CD14-positive monocyte (primary cell): ENCODE results near the gene JKAMP. TPM values are rescaled to one million over a fixed set of nuclear protein-coding genes. Genes with fewer than 3 reads are reported as not detected.

Source experiments
- DNase-seq, 3 donors: peaks; one replicate each; pipeline ENCODE4 v3.0.0-alpha.2; 2011 to 2022
- H2AFZ ChIP-seq: 2 replicates; pipeline ENCODE4 v1.6.0; 2012; ENCODE audit warnings: mild to moderate bottlenecking, low read depth, low read length, inconsistent platforms; ENCODE audit not compliant: insufficient read depth, poor library complexity, severe bottlenecking
- H3K27ac ChIP-seq, 2 donors: 1 replicate in 1 of 2; 2 replicates in 1 of 2; pipeline ENCODE4 v1.5.1; 2012 to 2013; ENCODE audit warnings: low read length in 2 of 2, control low read depth in 1 of 2, inconsistent platforms in 1 of 2, low read depth in 1 of 2, mild to moderate bottlenecking in 1 of 2
- H3K27me3 ChIP-seq, 2 donors: one replicate each; pipeline versions ENCODE4 v1.6.0 to v1.6.1; 2011 to 2013; ENCODE audit warnings: low read length in 2 of 2; ENCODE audit not compliant: control insufficient read depth in 2 of 2, insufficient read depth in 2 of 2
- H3K36me3 ChIP-seq, 2 donors: replicated peaks in 1 of 2; 1 replicate in 1 of 2; 2 replicates in 1 of 2; pipeline versions ENCODE4 v1.5.1 to v1.6.1; 2012 to 2013; ENCODE audit warnings: low read length in 2 of 2, control low read depth in 1 of 2, inconsistent platforms in 1 of 2, mild to moderate bottlenecking in 1 of 2; ENCODE audit not compliant: insufficient read depth in 2 of 2, control insufficient read depth in 1 of 2
- H3K4me1 ChIP-seq, 2 donors: 1 replicate in 1 of 2; 2 replicates in 1 of 2; pipeline versions ENCODE4 v1.5.1 to v1.6.1; 2012 to 2013; ENCODE audit warnings: low read length in 2 of 2, control low read depth in 1 of 2, inconsistent platforms in 1 of 2, mild to moderate bottlenecking in 1 of 2, moderate library complexity in 1 of 2; ENCODE audit not compliant: insufficient read depth in 2 of 2, control insufficient read depth in 1 of 2
- H3K4me2 ChIP-seq: replicated peaks from 2 replicates; pipeline ENCODE3; 2012; ENCODE audit warnings: low read length, moderate library complexity, mild to moderate bottlenecking; ENCODE audit not compliant: poor library complexity, severe bottlenecking; ENCODE audit errors: extremely low read depth
- H3K4me3 ChIP-seq, 3 experiments: fragments of 200-600 bp in 1 of 3; sonication (generic) in 1 of 3; replicated peaks in 1 of 3; 1 replicate in 2 of 3; 2 replicates in 1 of 3; pipeline ENCODE4 v1.5.1; 2011 to 2013; ENCODE audit warnings: low read length in 3 of 3, mild to moderate bottlenecking in 3 of 3, control low read depth in 2 of 3, low read depth in 2 of 3, inconsistent platforms in 1 of 3, moderate library complexity in 1 of 3
- H3K79me2 ChIP-seq: 2 replicates; pipeline ENCODE4 v1.6.0; 2012; ENCODE audit warnings: mild to moderate bottlenecking, control low read depth, inconsistent platforms, low read length, moderate library complexity; ENCODE audit not compliant: insufficient read depth
- H3K9ac ChIP-seq: 2 replicates; pipeline ENCODE4 v1.6.0; 2017; ENCODE audit warnings: low read length, mild to moderate bottlenecking; ENCODE audit not compliant: insufficient read depth, poor library complexity, severe bottlenecking
- H3K9me3 ChIP-seq, 2 donors: replicated peaks in 1 of 2; 1 replicate in 1 of 2; 2 replicates in 1 of 2; pipeline versions ENCODE4 v1.5.1 to v1.6.1; 2012 to 2013; ENCODE audit warnings: low read length in 2 of 2, control low read depth in 1 of 2; ENCODE audit not compliant: control insufficient read depth in 1 of 2, insufficient read depth in 1 of 2
- H4K20me1 ChIP-seq: 2 replicates; pipeline ENCODE4 v1.6.0; 2012; ENCODE audit warnings: mild to moderate bottlenecking, low read length, control low read depth, moderate library complexity; ENCODE audit not compliant: insufficient read depth
- H3K27ac Mint-ChIP-seq, 7 donors: one replicate each; pipeline ENCODE4 v1.8.0; 2020; ENCODE audit warnings: mild to moderate bottlenecking in 7 of 7, mixed read lengths in 7 of 7, moderate library complexity in 6 of 7, inconsistent platforms in 2 of 7
- H3K27me3 Mint-ChIP-seq, 3 donors: one replicate each; pipeline ENCODE4 v1.8.0; 2021 to 2022; ENCODE audit warnings: low read depth in 3 of 3, mild to moderate bottlenecking in 3 of 3, mixed read lengths in 3 of 3, moderate library complexity in 3 of 3, inconsistent platforms in 1 of 3
- H3K36me3 Mint-ChIP-seq, 2 donors: one replicate each; pipeline ENCODE4 v1.8.0; 2020; ENCODE audit warnings: mixed read lengths in 2 of 2, inconsistent platforms in 1 of 2, mild to moderate bottlenecking in 1 of 2
- H3K4me1 Mint-ChIP-seq: one replicate; pipeline ENCODE4 v1.8.0; 2020; ENCODE audit warnings: mild to moderate bottlenecking, mixed read lengths
- H3K4me3 Mint-ChIP-seq, 2 donors: one replicate each; pipeline ENCODE4 v1.8.0; 2020; ENCODE audit warnings: mild to moderate bottlenecking in 2 of 2, mixed read lengths in 2 of 2, moderate library complexity in 1 of 2
- H3K9me3 Mint-ChIP-seq, 7 donors: one replicate each; pipeline ENCODE4 v1.8.0; 2020 to 2022; ENCODE audit warnings: mixed read lengths in 7 of 7, mild to moderate bottlenecking in 6 of 7, moderate library complexity in 6 of 7, inconsistent platforms in 2 of 7
- WGBS: methylation state at CpG from one replicate; pipeline ENCODE4 v1.1.5; 2013; ENCODE audit warnings: missing lambda C conversion rate; ENCODE audit not compliant: insufficient coverage; 5-methylcytosine and 5-hydroxymethylcytosine counted together
- intact Hi-C, 2 donors: fragments of 100-400 bp; cut with micrococcal nuclease; formaldehyde crosslinking; loops; one replicate each; pipeline versions ENCODE4 v1.15.0 to v1.15.1; 2023
- polyA plus RNA-seq, 3 donors: library from polyadenylated mRNA; depleted of rRNA in 1 of 3; unstranded in 2 of 3; stranded (reverse) in 1 of 3; fragments of 300-500 nt in 2 of 3; fragments of >200 nt in 1 of 3; fragmentation: Illumina TruSeq in 2 of 3; gene quantifications; 1 replicate in 2 of 3; 2 replicates in 1 of 3; pipeline ENCODE4 v1.2.3, GENCODE V29; 2012 to 2021
- TF ChIP-seq, protein P1 (sequence below): fragments of 200-600 bp; IDR thresholded peaks from one replicate; pipeline ENCODE4 v1.8.0; 2022; ENCODE audit warnings: antibody characterized with exemption, mild to moderate bottlenecking

Gene JKAMP
- polyA plus RNA-seq, 3 donors = 49.7 to 134 (median 99.4) TPM

- H3K36me3 ChIP-seq = peaks cover 18 to 28% of the 10 kb centered on the region in 2 donors
- H3K27me3 ChIP-seq = no peaks in the 10 kb centered on the region
- H3K4me3 ChIP-seq = no peak overlapping the region
- peaks cover 0 to 2% (median 1%) of the 10 kb centered on the region in 3 donors for H3K27me3 Mint-ChIP-seq
- H3K4me3 Mint-ChIP-seq = no peak overlapping the region
- peaks cover 14 to 17% of the 10 kb centered on the region in 2 donors for H3K36me3 Mint-ChIP-seq
- no peaks in the 10 kb centered on the region for H3K9me3 ChIP-seq
- H3K27ac Mint-ChIP-seq = no peak overlapping the region
- no peaks in the 10 kb centered on the region for H3K4me1 Mint-ChIP-seq
- 100% methylated on average over 2 of the region's 3 CpGs for WGBS
- H3K9ac ChIP-seq = no peak overlapping the region
- H3K4me1 ChIP-seq = no peaks in the 10 kb centered on the region
- H4K20me1 ChIP-seq = no peaks in the 10 kb centered on the region
- TF ChIP-seq, protein P1, sequence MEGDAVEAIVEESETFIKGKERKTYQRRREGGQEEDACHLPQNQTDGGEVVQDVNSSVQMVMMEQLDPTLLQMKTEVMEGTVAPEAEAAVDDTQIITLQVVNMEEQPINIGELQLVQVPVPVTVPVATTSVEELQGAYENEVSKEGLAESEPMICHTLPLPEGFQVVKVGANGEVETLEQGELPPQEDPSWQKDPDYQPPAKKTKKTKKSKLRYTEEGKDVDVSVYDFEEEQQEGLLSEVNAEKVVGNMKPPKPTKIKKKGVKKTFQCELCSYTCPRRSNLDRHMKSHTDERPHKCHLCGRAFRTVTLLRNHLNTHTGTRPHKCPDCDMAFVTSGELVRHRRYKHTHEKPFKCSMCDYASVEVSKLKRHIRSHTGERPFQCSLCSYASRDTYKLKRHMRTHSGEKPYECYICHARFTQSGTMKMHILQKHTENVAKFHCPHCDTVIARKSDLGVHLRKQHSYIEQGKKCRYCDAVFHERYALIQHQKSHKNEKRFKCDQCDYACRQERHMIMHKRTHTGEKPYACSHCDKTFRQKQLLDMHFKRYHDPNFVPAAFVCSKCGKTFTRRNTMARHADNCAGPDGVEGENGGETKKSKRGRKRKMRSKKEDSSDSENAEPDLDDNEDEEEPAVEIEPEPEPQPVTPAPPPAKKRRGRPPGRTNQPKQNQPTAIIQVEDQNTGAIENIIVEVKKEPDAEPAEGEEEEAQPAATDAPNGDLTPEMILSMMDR = no peak
- H3K79me2 ChIP-seq = no peaks in the 10 kb centered on the region
- H3K4me2 ChIP-seq = no peak overlapping the region
- H2AFZ ChIP-seq = no peak overlapping the region
- no peak overlapping the region for H3K27ac ChIP-seq
- intact Hi-C loops = loop anchor here in 1 of 2 donors (5.0 kb wide), 1 partner anchor 70 kb away; the partner anchor contains the start of gene CCDC175
- no peak for DNase-seq
- H3K9me3 Mint-ChIP-seq = no peaks in the 10 kb centered on the region
These were observed 23.4 kb downstream of the JKAMP start for GRCh38 chr14:59507752-59508103.

- H3K4me1 Mint-ChIP-seq = no peaks in the 10 kb centered on the region
- DNase-seq = no peak
- H3K27me3 Mint-ChIP-seq = peaks cover 0 to 2% (median 1%) of the 10 kb centered on the region in 3 donors
- TF ChIP-seq, protein P1 = no peak
- peaks cover 0 to 7% (median under 1%) of the 10 kb centered on the region in 7 donors for H3K9me3 Mint-ChIP-seq
- peaks cover 6% of the 10 kb centered on the region in 2 donors for H3K36me3 Mint-ChIP-seq
- H3K27ac Mint-ChIP-seq = no peak overlapping the region
- 92% methylated on average over 2 of the region's 3 CpGs for WGBS
- Histone ChIP-seq H3K27me3 (no peaks in the 10 kb centered on the region), H3K9me3 (no peaks in the 10 kb centered on the region), H2AFZ (no peak overlapping the region), H3K4me2 (no peak overlapping the region), H3K4me1 (no peaks in the 10 kb centered on the region), H3K36me3 (peaks cover 6 to 14% of the 10 kb centered on the region in 2 donors), H3K27ac (no peak overlapping the region), H4K20me1 (no peaks in the 10 kb centered on the region), H3K4me3 (no peak overlapping the region), H3K9ac (no peak overlapping the region), H3K79me2 (no peaks in the 10 kb centered on the region)
- no peak overlapping the region for H3K4me3 Mint-ChIP-seq
- intact Hi-C loops = loop anchor here in 1 of 2 donors (5.0 kb wide), 1 partner anchor 68 kb away; the partner anchor contains the start of gene CCDC175
These were observed 24.8 kb downstream of the JKAMP start for GRCh38 chr14:59509101-59509500.
